ENCODE measurements around the gene FASTKD2.

The FASTKD2 gene

DNA sequence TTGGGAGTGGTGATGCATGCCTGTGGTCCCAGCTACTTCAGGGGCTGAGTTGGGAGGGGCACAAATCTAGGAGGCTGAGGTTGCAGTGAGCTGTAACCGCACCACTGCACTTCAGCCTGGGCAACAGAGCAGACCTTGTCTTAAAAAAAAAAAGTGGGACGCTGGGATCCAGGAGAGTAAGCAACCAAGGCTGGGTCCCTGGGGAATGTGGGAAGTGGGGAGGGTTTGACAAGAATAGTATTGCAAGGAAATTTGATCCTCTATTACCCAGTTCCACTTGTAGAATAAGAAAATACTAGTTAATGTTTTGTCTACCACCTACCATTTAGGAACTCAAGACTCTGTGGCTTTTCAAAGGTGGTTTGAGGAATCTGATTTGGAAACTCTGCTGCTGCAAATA is 26.1 kb upstream of the FASTKD2 start:
- Histone ChIP-seq H3K4me1 (ENCODE audit: low read length) (no peaks in the 10 kb centered on the region), H4K20me1 (ENCODE audit: insufficient read depth, low read length) (no peaks in the 10 kb centered on the region), H3K79me2 (ENCODE audit: low read length) (no peaks in the 10 kb centered on the region), H3K9ac (ENCODE audit: low read length) (no peak overlapping the region), H3K27me3 (replicated peaks; ENCODE audit: insufficient read depth, low read length) (no peaks in the 10 kb centered on the region), H3K4me2 (ENCODE audit: low read depth, low read length) (no peak overlapping the region), H3F3A (ENCODE audit: insufficient read depth, low read length) (no peaks in the 10 kb centered on the region), H3K9me2 (replicated peaks; ENCODE audit: insufficient read depth, low read length) (no peaks in the 10 kb centered on the region), H3K9me3 (replicated peaks; ENCODE audit: insufficient read depth, low read length) (no peaks in the 10 kb centered on the region), H3K27ac (ENCODE audit: low read length) (no peak overlapping the region), H3K36me3 (replicated peaks; ENCODE audit: insufficient read depth, low read length) (no peaks in the 10 kb centered on the region), H3K4me3 (ENCODE audit: low read length) (no peak overlapping the region), H2AFZ (ENCODE audit: low read length) (no peak overlapping the region)
- DNase-seq: no peak
- no peak for TF ChIP-seq EZH2 (optimal IDR thresholded peaks at IDR 0.05; ENCODE audit: low read depth, low read length)
- no peak for TF ChIP-seq EZH2phosphoT487 (IDR thresholded peaks at IDR 0.05; ENCODE audit: low read length)
- TF ChIP-seq, protein P1, sequence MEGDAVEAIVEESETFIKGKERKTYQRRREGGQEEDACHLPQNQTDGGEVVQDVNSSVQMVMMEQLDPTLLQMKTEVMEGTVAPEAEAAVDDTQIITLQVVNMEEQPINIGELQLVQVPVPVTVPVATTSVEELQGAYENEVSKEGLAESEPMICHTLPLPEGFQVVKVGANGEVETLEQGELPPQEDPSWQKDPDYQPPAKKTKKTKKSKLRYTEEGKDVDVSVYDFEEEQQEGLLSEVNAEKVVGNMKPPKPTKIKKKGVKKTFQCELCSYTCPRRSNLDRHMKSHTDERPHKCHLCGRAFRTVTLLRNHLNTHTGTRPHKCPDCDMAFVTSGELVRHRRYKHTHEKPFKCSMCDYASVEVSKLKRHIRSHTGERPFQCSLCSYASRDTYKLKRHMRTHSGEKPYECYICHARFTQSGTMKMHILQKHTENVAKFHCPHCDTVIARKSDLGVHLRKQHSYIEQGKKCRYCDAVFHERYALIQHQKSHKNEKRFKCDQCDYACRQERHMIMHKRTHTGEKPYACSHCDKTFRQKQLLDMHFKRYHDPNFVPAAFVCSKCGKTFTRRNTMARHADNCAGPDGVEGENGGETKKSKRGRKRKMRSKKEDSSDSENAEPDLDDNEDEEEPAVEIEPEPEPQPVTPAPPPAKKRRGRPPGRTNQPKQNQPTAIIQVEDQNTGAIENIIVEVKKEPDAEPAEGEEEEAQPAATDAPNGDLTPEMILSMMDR (IDR thresholded peaks at IDR 0.05; ENCODE audit: low read length): no peak

DNA sequence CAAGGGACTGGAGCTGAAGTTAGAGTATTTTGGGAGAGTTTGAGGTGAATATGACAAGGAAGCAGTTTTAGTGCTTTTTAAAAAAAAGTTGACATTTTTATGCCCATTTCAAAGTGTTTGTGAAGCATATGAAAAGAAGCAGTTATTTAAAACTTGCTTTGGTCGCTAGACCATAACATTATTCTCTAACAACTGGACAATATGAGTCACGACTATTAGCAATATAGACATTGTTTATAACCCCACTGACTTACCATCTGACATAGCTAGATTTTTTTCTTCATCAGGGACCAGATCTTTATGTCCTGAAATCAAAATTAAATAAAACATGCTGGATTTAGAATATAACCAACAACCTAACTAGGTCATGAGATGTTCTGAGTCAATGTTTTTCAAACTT is 24.6 kb upstream of the FASTKD2 start:
- Histone ChIP-seq H3K9me3 (replicated peaks; ENCODE audit: insufficient read depth, low read length) (no peaks in the 10 kb centered on the region), H3K4me1 (ENCODE audit: low read length) (no peaks in the 10 kb centered on the region), H4K20me1 (ENCODE audit: insufficient read depth, low read length) (no peaks in the 10 kb centered on the region), H3K79me2 (ENCODE audit: low read length) (no peaks in the 10 kb centered on the region), H3K9ac (ENCODE audit: low read length) (no peak overlapping the region), H2AFZ (ENCODE audit: low read length) (no peak overlapping the region), H3K9me2 (replicated peaks; ENCODE audit: insufficient read depth, low read length) (no peaks in the 10 kb centered on the region), H3F3A (ENCODE audit: insufficient read depth, low read length) (no peaks in the 10 kb centered on the region), H3K27me3 (replicated peaks; ENCODE audit: insufficient read depth, low read length) (no peaks in the 10 kb centered on the region), H3K36me3 (replicated peaks; ENCODE audit: insufficient read depth, low read length) (no peaks in the 10 kb centered on the region), H3K4me2 (ENCODE audit: low read depth, low read length) (no peak overlapping the region), H3K4me3 (ENCODE audit: low read length) (no peak overlapping the region), H3K27ac (ENCODE audit: low read length) (no peak overlapping the region)
- no peak for DNase-seq
- TF ChIP-seq EZH2phosphoT487 (IDR thresholded peaks at IDR 0.05; ENCODE audit: low read length): no peak
- no peak for TF ChIP-seq EZH2 (optimal IDR thresholded peaks at IDR 0.05; ENCODE audit: low read depth, low read length)
- TF ChIP-seq, protein P1 (IDR thresholded peaks at IDR 0.05; ENCODE audit: low read length): no peak

GRCh38 chr2:206756816-206757215 is 8.6 kb upstream of the FASTKD2 start:
- no peak overlapping the region for H3K4me3 ChIP-seq (ENCODE audit: low read length)
- H2AFZ ChIP-seq (ENCODE audit: low read length): no peak overlapping the region
- H3K4me1 ChIP-seq (ENCODE audit: low read length): no peaks in the 10 kb centered on the region
- H3K79me2 ChIP-seq (ENCODE audit: low read length): no peaks in the 10 kb centered on the region
- no peaks in the 10 kb centered on the region for H3F3A ChIP-seq (ENCODE audit: insufficient read depth, low read length)
- H3K9ac ChIP-seq (ENCODE audit: low read length): no peak overlapping the region
- 0 out of 2 replicates have a peak, but pooled peaks cover 4% of the 10 kb centered on the region for H3K27me3 ChIP-seq (replicated peaks; ENCODE audit: insufficient read depth, low read length)
- no peaks in the 10 kb centered on the region for H3K9me2 ChIP-seq (replicated peaks; ENCODE audit: insufficient read depth, low read length)
- TF ChIP-seq EZH2 (optimal IDR thresholded peaks at IDR 0.05; ENCODE audit: low read depth, low read length): no peak
- TF ChIP-seq, protein P1 (IDR thresholded peaks at IDR 0.05; ENCODE audit: low read length): no peak
- TF ChIP-seq EZH2phosphoT487 (IDR thresholded peaks at IDR 0.05; ENCODE audit: low read length): no peak
- H4K20me1 ChIP-seq (ENCODE audit: insufficient read depth, low read length): no peaks in the 10 kb centered on the region
- H3K9me3 ChIP-seq (replicated peaks; ENCODE audit: insufficient read depth, low read length): no peaks in the 10 kb centered on the region
- no peaks in the 10 kb centered on the region for H3K36me3 ChIP-seq (replicated peaks; ENCODE audit: insufficient read depth, low read length)
- H3K4me2 ChIP-seq (ENCODE audit: low read depth, low read length): no peak overlapping the region
- H3K27ac ChIP-seq (ENCODE audit: low read length): no peak overlapping the region
- no peak for DNase-seq
